ENCODE data around the gene NAA80. TPM values are rescaled to one million over a fixed set of nuclear protein-coding genes. Genes with fewer than 3 reads are reported as not detected.

The NAA80 gene
- total RNA-seq, 1 experiment from 2014 or later: 6.0 TPM

DNA sequence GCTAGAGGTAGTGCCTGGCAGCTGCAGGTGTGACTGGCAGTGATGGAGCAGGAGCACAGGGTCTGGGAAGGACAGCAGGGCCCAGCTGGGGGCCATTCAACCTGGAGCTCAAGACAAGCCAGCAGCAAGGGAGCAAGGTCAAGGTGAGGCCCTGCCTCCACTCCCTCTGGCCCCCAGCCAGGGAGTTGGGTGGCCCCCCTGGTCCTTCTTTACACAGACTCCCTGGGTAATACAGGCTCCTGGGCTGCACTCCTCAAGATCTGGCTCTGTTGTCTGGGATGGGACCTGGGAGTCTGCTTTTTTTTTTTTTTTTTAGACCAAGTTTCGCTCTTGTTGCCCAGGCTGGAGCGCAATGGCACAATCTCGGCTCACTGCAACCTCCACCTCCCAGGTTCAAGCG, 48.7 kb downstream of the NAA80 start:
- Histone ChIP-seq H3K9me3 (ENCODE audit: control insufficient read depth, low read depth, low read length) (no peaks in the 10 kb centered on the region), H4K5ac (ENCODE audit: insufficient read length, low read depth, low read length) (no peak overlapping the region), H3T11ph (ENCODE audit: low read length) (no peak overlapping the region), H2BK120ac (ENCODE audit: low read depth, low read length, poor library complexity, severe bottlenecking) (no peak overlapping the region), H3K4me1 (ENCODE audit: insufficient read depth, low read length) (no peaks in the 10 kb centered on the region), H3K18ac (ENCODE audit: insufficient read length, low read depth, low read length) (no peak overlapping the region), H2BK15ac (ENCODE audit: low read depth, low read length) (no peak overlapping the region), H3K23ac (ENCODE audit: insufficient read length, low read depth, low read length) (no peak overlapping the region), H3K79me2 (ENCODE audit: insufficient read depth, low read length) (peaks cover 13% of the 10 kb centered on the region; the same call in 1 of the 2 replicates), H3K27me3 (ENCODE audit: insufficient read depth, low read length) (no peaks in the 10 kb centered on the region), H3K14ac (ENCODE audit: insufficient read depth, low read length) (no peak overlapping the region; the same call in 1 of the 2 replicates), H2BK5ac (ENCODE audit: insufficient read length, low read length) (no peak overlapping the region), H4K91ac (ENCODE audit: insufficient read length, low read depth, low read length) (no peak overlapping the region), H2BK20ac (ENCODE audit: low read depth, low read length, poor library complexity, severe bottlenecking) (no peak overlapping the region), H2BK12ac (ENCODE audit: insufficient read length, low read depth, low read length) (no peak overlapping the region), H3K23me2 (ENCODE audit: insufficient read length, low read depth, low read length, poor library complexity, severe bottlenecking) (no peaks in the 10 kb centered on the region), H4K8ac (replicated peaks; ENCODE audit: insufficient read length, low read depth, low read length) (no peak overlapping the region), H2AFZ (ENCODE audit: low read length) (no peak overlapping the region), H3K9ac (ENCODE audit: extremely low read depth, insufficient read length, low read length) (no peak overlapping the region), H3K27ac (ENCODE audit: insufficient read length, low read depth, low read length) (no peak overlapping the region), H3K4ac (ENCODE audit: low read depth, low read length) (no peak overlapping the region), H3K79me1 (ENCODE audit: insufficient read depth, low read depth, low read length, poor library complexity, severe bottlenecking) (peaks cover 11% of the 10 kb centered on the region), H2AK5ac (ENCODE audit: insufficient read length, low read length) (no peak overlapping the region), H4K20me1 (ENCODE audit: control insufficient read depth, insufficient read depth, insufficient read length) (peaks cover 5% of the 10 kb centered on the region), H3K4me2 (ENCODE audit: insufficient read depth, insufficient read length, low read length) (no peak overlapping the region), H3K56ac (ENCODE audit: insufficient read length, low read depth, low read length) (no peak overlapping the region)
- peak overlapping the region in 1 of 3 experiments; percentile 62; a peak in 2 of 7 replicates for H3K27ac Mint-ChIP-seq
- peaks cover 21 to 25% of the 10 kb centered on the region in 2 experiments for H3K4me1 Mint-ChIP-seq
- no peak overlapping the region for H3K4me3 Mint-ChIP-seq
- DNase-seq: no peak
- peaks cover 7 to 35% (median 34%) of the 10 kb centered on the region in 3 experiments for H3K36me3 Mint-ChIP-seq (ENCODE audit: insufficient read depth in 1 of 3, low read depth in 3 of 3)
- no peaks in the 10 kb centered on the region for H3K27me3 Mint-ChIP-seq (ENCODE audit: low read depth)
- no CpG with 5 or more reads among the region's 4 CpGs for WGBS (ENCODE audit: extremely low coverage, insufficient read length, low lambda C conversion rate)
- H3K9me3 Mint-ChIP-seq: no peaks in the 10 kb centered on the region
- TF ChIP-seq, protein P1, sequence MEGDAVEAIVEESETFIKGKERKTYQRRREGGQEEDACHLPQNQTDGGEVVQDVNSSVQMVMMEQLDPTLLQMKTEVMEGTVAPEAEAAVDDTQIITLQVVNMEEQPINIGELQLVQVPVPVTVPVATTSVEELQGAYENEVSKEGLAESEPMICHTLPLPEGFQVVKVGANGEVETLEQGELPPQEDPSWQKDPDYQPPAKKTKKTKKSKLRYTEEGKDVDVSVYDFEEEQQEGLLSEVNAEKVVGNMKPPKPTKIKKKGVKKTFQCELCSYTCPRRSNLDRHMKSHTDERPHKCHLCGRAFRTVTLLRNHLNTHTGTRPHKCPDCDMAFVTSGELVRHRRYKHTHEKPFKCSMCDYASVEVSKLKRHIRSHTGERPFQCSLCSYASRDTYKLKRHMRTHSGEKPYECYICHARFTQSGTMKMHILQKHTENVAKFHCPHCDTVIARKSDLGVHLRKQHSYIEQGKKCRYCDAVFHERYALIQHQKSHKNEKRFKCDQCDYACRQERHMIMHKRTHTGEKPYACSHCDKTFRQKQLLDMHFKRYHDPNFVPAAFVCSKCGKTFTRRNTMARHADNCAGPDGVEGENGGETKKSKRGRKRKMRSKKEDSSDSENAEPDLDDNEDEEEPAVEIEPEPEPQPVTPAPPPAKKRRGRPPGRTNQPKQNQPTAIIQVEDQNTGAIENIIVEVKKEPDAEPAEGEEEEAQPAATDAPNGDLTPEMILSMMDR (conservative IDR thresholded peaks at IDR 0.05): no peak

Measured in H9 (cell line).